Mesothelial cell of epicardium (in vitro differentiated cells): ENCODE measurements around the gene FAM217A. TPM values are rescaled to one million over a fixed set of nuclear protein-coding genes. Genes with fewer than 3 reads are reported as not detected.

ENCODE experiments used
- DNase-seq, 2 experiments: peaks; one replicate each; pipeline ENCODE4 v3.0.0; 2021; ENCODE audit warnings: low spot score in 2 of 2; ENCODE audit not compliant: unreplicated experiment in 2 of 2
- H3K27ac Mint-ChIP-seq: 2 replicates; pipeline ENCODE4 v1.8.0; 2021; ENCODE audit warnings: mixed read lengths
- H3K27me3 Mint-ChIP-seq: 2 replicates; pipeline ENCODE4 v1.8.0; 2021; ENCODE audit warnings: low read depth, mixed read lengths
- H3K36me3 Mint-ChIP-seq: 2 replicates; pipeline ENCODE4 v1.8.0; 2021; ENCODE audit warnings: mixed read lengths
- H3K4me1 Mint-ChIP-seq: 2 replicates; pipeline ENCODE4 v1.8.0; 2021; ENCODE audit warnings: mixed read lengths
- H3K4me3 Mint-ChIP-seq: 2 replicates; pipeline ENCODE4 v1.8.0; 2021; ENCODE audit warnings: mild to moderate bottlenecking, moderate library complexity, mixed read lengths
- H3K9me3 Mint-ChIP-seq: 2 replicates; pipeline ENCODE4 v1.8.0; 2021; ENCODE audit warnings: mixed read lengths
- total RNA-seq: library from RNA; stranded (reverse); gene quantifications from 3 replicates; pipeline ENCODE4 v1.2.1, GENCODE V29; 2021
- TF ChIP-seq, protein P1 (sequence below): fragments of 200-600 bp; sonication (generic); IDR thresholded peaks from one replicate; pipeline ENCODE4 v1.5.0; 2021; ENCODE audit warnings: antibody characterized with exemption; ENCODE audit not compliant: unreplicated experiment

Gene FAM217A
- total RNA-seq, 1 donor from 2014 or later, result not detected

DNA sequence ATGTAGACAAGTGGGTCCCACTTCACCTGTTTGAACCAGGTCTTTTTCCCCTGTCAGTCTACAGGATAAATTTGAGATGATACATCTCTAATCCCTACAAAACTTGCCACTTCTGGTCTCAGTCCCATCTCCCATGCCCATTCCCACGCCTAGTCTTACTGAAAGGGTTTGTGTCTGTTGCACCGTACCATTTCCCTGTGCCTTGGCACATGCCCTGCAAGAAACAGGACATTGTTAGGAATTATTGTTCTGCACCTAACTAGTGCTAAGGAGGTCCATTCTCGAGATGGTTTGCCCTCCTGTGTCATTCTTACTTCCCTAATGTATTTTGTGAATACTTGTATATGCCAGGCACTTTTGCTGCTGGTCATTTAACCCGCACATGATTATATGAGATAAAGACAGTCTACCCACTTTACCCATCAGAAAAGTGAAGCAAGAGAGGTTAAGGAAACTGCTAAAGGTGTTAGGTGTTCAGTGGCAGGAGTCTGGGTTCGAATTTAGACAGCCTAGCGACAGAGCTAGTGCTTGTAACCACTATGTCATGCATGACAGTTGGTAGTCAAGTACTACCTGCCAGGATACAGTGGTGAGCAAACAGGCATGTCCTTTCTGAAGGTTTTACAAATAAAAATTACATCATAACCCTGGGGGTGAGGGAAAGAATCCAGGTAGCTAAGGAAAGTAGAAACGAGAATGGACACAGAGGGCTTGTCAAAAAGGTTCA, 12.7 kb downstream of the FAM217A start:
- TF ChIP-seq, protein P1, sequence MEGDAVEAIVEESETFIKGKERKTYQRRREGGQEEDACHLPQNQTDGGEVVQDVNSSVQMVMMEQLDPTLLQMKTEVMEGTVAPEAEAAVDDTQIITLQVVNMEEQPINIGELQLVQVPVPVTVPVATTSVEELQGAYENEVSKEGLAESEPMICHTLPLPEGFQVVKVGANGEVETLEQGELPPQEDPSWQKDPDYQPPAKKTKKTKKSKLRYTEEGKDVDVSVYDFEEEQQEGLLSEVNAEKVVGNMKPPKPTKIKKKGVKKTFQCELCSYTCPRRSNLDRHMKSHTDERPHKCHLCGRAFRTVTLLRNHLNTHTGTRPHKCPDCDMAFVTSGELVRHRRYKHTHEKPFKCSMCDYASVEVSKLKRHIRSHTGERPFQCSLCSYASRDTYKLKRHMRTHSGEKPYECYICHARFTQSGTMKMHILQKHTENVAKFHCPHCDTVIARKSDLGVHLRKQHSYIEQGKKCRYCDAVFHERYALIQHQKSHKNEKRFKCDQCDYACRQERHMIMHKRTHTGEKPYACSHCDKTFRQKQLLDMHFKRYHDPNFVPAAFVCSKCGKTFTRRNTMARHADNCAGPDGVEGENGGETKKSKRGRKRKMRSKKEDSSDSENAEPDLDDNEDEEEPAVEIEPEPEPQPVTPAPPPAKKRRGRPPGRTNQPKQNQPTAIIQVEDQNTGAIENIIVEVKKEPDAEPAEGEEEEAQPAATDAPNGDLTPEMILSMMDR, result no peak
- H3K27ac Mint-ChIP-seq, result no peak overlapping the region
- DNase-seq, result no peak
- no peaks in the 10 kb centered on the region for H3K27me3 Mint-ChIP-seq
- no peaks in the 10 kb centered on the region for H3K9me3 Mint-ChIP-seq
- no peak overlapping the region for H3K4me3 Mint-ChIP-seq
- peaks cover 21% of the 10 kb centered on the region for H3K36me3 Mint-ChIP-seq
- no peaks in the 10 kb centered on the region for H3K4me1 Mint-ChIP-seq

DNA sequence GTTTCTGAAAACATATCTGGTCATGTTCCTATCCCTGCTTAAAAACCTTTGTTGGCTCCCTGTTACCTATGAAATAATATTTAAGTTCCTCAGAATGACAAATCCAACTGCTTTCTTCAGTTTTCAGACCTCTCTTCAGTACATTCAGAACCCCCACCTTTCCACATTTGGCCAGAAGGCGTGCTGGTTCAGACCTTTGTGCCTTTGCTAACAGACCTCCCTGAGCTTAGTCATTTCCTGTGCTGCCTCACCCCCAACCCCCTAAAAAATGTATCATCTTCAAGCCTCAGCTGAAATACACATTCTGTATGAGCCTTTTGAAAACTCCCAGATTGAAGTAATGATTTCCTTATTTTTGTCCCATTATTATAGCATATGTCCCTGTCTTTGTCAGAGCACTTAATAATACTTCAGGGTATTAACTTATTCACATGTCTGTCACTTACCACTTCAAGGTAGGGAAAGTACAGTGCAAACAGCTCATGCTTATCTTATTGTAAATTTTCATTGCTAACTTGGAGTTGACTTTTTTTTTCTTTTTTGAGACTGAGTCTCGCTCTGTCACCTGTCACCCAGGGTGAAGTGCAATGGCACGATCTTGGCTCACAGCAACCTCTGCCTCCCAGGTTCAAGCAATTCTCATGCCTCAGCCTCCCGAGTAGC, 19.7 kb downstream of the FAM217A start:
- DNase-seq, result no peak
- Mint-ChIP-seq H3K27ac (no peak overlapping the region), H3K4me3 (no peak overlapping the region), H3K27me3 (no peaks in the 10 kb centered on the region), H3K4me1 (peaks cover 2% of the 10 kb centered on the region), H3K9me3 (no peaks in the 10 kb centered on the region), H3K36me3 (peaks cover 32% of the 10 kb centered on the region)
- TF ChIP-seq, protein P1, result no peak

DNA sequence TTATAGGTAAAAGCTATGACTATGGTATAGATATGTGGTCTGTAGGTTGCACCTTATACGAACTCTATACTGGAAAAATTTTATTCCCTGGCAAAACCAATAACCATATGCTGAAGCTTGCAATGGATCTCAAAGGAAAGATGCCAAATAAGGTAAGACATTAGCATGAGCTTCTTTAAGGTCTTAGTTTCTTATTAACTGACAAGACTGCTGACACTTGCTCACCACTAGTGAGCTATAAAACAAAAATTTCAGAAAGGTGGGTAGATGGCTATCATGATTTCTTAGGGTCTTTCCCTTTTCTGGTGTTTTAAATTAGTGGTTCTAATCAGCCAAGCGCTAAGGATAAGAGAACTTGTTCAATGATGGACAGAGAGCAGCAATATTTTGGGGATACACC, 21.9 kb downstream of the FAM217A start:
- Mint-ChIP-seq H3K27ac (no peak overlapping the region), H3K9me3 (no peaks in the 10 kb centered on the region), H3K4me3 (no peak overlapping the region), H3K4me1 (peaks cover 2% of the 10 kb centered on the region), H3K27me3 (no peaks in the 10 kb centered on the region), H3K36me3 (peaks cover 34% of the 10 kb centered on the region)
- TF ChIP-seq, protein P1, result no peak
- DNase-seq, result no peak

DNA sequence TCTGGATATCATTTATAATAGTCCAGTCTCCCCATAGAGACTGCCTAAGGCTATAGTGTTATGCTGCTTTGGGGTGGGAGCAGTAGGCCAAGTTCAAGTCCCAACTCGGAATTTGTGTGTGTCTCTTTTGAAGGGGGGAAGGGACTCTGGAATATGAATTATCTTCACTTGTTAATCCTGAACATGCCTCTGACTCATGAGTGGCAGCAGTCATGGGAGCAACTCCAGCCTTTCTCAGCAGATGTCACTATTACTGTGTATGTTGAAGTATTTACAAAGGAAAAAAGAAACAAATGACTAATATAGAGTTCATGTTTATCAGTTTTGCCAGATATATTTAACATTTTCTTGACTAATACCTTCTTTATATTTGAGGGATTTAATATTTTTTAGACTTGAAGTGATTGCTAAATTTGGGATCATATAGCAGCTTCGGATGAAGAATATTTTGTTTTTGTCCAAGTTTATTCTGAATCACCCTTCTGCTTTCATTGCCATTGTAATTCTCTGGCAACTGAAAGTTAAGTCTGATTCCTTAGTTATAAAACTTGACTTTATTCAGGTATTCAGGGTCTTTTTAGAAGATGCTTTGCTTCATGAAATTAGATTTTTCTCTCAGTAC, 23.4 kb downstream of the FAM217A start:
- no peaks in the 10 kb centered on the region for H3K9me3 Mint-ChIP-seq
- peaks cover 35% of the 10 kb centered on the region for H3K36me3 Mint-ChIP-seq
- H3K4me1 Mint-ChIP-seq, result peaks cover 2% of the 10 kb centered on the region
- no peak for DNase-seq
- TF ChIP-seq, protein P1, result no peak
- H3K4me3 Mint-ChIP-seq, result no peak overlapping the region
- H3K27me3 Mint-ChIP-seq, result no peaks in the 10 kb centered on the region
- peak overlapping the region; percentile 32 for H3K27ac Mint-ChIP-seq

DNA sequence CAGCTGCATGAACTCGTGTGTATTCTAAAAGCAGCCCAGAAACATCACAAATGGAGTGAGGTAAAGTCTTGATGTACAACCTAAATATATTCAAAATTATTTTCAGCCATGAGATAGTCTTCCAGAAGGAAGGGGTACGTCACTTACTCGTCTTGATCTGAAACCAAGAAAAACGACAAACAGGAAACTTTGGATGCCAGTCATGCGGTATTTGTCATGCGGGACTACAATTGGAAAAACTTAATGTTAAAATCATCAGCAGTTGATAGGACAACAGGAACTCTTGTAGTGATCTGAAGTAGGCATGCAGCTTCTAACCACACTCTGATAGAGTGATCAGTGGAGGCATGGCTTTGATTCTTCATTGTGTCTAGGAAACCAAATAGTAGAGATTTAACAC, 29.7 kb downstream of the FAM217A start:
- DNase-seq, result no peak
- Mint-ChIP-seq H3K27ac (no peak overlapping the region), H3K27me3 (no peaks in the 10 kb centered on the region), H3K9me3 (no peaks in the 10 kb centered on the region), H3K4me3 (no peak overlapping the region), H3K36me3 (peaks cover 48% of the 10 kb centered on the region), H3K4me1 (no peaks in the 10 kb centered on the region)
- TF ChIP-seq, protein P1, result no peak
